ENCODE results near the gene DMRT3. TPM values are rescaled to one million over a fixed set of nuclear protein-coding genes. Genes with fewer than 3 reads are reported as not detected.

The DMRT3 gene
- total RNA-seq, 1 donor from 2014 or later: not detected

DNA sequence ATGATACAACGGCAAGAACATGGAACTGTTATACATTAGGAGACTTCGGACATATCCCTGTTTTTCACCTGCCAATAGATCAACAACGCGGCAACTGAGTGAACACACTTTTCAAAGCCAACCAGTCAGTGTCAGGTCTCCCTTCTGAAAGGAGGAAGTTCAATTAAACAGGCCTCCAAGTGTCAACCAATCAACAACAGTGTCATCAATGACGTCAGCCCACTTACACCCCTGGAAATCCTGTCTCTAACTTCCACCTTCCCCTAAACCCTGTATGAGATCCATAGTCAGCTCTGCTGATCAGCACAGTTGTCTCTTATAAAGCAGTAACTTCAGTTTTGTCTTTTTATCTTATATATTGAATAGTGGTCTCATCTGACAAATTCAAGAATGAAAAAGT, 36.6 kb downstream of the DMRT3 start:
- Histone ChIP-seq H3K27me3 (peaks cover 11% of the 10 kb centered on the region), H3K9me3 (no peaks in the 10 kb centered on the region), H3K36me3 (no peaks in the 10 kb centered on the region), H3K27ac (no peak overlapping the region), H3K4me1 (no peaks in the 10 kb centered on the region), H3K4me3 (no peak overlapping the region)
- TF ChIP-seq CTCF (IDR thresholded peaks at IDR 0.05): no peak
- intact Hi-C loops (cut with DNase I): no loop called here
- DNase-seq (no peak), ATAC-seq (no peak)

DNA sequence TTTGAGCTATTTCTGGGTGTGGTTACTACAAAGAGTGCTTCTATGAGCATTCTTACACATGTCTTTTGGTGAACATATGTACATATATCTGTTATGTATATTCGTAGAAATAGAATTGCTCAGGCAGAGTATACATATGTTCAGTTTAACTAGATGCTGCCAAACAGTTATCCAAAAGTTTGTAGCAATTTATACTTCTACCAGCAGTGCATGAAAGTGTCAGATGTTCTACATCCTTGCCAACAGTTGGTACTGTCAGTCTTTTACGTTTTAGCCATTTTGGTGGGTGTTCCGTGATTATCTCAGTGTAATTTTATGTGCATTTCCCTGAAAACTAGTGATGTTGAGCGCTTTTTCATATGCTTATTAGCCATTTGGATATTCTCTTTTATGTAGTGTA, 37.8 kb downstream of the DMRT3 start:
- H3K27me3 ChIP-seq: peaks cover 11% of the 10 kb centered on the region
- H3K36me3 ChIP-seq: no peaks in the 10 kb centered on the region
- no peak for DNase-seq
- H3K9me3 ChIP-seq: no peaks in the 10 kb centered on the region
- H3K27ac ChIP-seq: no peak overlapping the region
- TF ChIP-seq CTCF (IDR thresholded peaks at IDR 0.05): no peak
- no peak overlapping the region for H3K4me3 ChIP-seq
- intact Hi-C loops (cut with DNase I): no loop called here
- ATAC-seq: no peak
- no peaks in the 10 kb centered on the region for H3K4me1 ChIP-seq

DNA sequence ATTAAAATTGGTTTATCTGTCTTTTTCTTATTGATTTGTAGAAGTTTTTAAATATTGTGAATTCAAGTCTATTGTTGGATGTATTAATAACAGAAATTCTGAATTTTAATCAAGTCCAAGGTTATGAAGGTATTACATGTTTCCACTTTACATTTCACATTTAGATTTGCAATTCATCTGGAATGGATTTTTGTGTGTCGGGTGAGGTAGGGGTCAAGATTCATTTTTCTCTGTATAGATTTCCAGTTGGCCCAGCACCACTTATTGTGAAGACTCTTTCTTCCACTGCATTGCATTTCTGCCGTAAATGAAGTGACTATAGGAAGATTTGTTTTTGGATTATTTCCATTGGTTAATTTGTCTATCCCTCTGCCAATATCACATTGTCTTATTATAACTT, 38.2 kb downstream of the DMRT3 start:
- intact Hi-C loops (cut with DNase I): no loop called here
- H3K9me3 ChIP-seq: no peaks in the 10 kb centered on the region
- H3K4me1 ChIP-seq: no peaks in the 10 kb centered on the region
- H3K36me3 ChIP-seq: no peaks in the 10 kb centered on the region
- ATAC-seq: no peak
- H3K4me3 ChIP-seq: no peak overlapping the region
- DNase-seq: no peak
- H3K27me3 ChIP-seq: peaks cover 11% of the 10 kb centered on the region
- H3K27ac ChIP-seq: no peak overlapping the region
- TF ChIP-seq CTCF (IDR thresholded peaks at IDR 0.05): no peak

DNA sequence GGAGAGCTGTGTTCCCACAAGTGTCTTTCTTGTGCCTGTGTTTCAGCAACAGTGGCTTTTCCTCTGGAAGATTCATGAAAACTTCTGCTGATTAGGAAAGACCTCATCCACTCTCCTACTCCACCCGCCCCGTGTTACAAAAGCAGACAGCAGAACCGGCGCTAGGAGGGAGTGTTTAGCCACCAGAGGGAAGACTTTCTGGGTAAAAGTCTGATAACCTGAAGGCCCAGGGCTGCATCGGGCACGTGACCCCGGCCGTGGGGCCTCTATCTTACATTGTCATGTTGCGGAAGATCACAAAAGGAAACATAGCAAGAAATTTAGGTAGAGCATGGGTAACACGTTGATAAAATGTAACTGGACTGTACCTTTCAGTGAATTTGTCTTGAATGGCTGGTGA, 41.7 kb downstream of the DMRT3 start:
- Histone ChIP-seq H3K4me1 (no peaks in the 10 kb centered on the region), H3K36me3 (no peaks in the 10 kb centered on the region), H3K4me3 (no peak overlapping the region), H3K9me3 (peaks cover 8% of the 10 kb centered on the region), H3K27me3 (peaks cover 19% of the 10 kb centered on the region), H3K27ac (no peak overlapping the region)
- no peak for DNase-seq
- TF ChIP-seq CTCF (IDR thresholded peaks at IDR 0.05): peak; percentile 33
- ATAC-seq: peak; percentile 76
- intact Hi-C loops (cut with DNase I): no loop called here

GRCh38 chr9:1024112-1024511, 47.7 kb downstream of the DMRT3 start:
- ATAC-seq (no peak), DNase-seq (no peak)
- Histone ChIP-seq H3K9me3 (peaks cover 8% of the 10 kb centered on the region), H3K27ac (no peak overlapping the region), H3K36me3 (no peaks in the 10 kb centered on the region), H3K4me3 (no peak overlapping the region), H3K4me1 (no peaks in the 10 kb centered on the region), H3K27me3 (peaks cover 8% of the 10 kb centered on the region)
- intact Hi-C loops (cut with DNase I): no loop called here
- TF ChIP-seq CTCF (IDR thresholded peaks at IDR 0.05): no peak

DNA sequence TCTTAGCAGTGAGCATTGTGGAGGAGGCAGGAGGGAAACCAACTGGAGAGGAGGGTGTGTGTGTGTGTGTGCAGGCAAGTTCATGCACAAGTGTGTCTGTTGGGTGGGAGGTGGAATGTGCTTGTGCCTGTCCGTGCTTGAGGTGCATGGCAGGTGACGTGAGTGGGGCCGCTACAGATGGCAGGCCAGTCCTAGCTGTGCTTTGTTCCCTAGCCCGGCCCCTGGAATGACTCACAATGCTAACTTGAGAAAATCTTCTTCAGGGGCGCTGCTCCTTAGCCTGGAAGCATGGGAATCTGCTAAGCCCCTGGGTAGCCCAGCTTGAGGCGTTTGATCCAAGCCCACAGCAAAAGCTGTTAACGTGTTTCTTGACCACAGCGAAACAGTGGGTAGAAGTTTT, 48.7 kb downstream of the DMRT3 start:
- no peaks in the 10 kb centered on the region for H3K36me3 ChIP-seq
- H3K9me3 ChIP-seq: peaks cover 8% of the 10 kb centered on the region
- intact Hi-C loops (cut with DNase I): no loop called here
- no peak overlapping the region for H3K27ac ChIP-seq
- no peak for ATAC-seq
- H3K4me3 ChIP-seq: no peak overlapping the region
- no peaks in the 10 kb centered on the region for H3K4me1 ChIP-seq
- H3K27me3 ChIP-seq: peaks cover 8% of the 10 kb centered on the region
- DNase-seq: no peak
- TF ChIP-seq CTCF (IDR thresholded peaks at IDR 0.05): no peak
